ENCODE data around the gene NR2F2.

GRCh38 chr15:96342406-96343112 is 12.1 kb downstream of the NR2F2 start:
- TF ChIP-seq, protein P1, sequence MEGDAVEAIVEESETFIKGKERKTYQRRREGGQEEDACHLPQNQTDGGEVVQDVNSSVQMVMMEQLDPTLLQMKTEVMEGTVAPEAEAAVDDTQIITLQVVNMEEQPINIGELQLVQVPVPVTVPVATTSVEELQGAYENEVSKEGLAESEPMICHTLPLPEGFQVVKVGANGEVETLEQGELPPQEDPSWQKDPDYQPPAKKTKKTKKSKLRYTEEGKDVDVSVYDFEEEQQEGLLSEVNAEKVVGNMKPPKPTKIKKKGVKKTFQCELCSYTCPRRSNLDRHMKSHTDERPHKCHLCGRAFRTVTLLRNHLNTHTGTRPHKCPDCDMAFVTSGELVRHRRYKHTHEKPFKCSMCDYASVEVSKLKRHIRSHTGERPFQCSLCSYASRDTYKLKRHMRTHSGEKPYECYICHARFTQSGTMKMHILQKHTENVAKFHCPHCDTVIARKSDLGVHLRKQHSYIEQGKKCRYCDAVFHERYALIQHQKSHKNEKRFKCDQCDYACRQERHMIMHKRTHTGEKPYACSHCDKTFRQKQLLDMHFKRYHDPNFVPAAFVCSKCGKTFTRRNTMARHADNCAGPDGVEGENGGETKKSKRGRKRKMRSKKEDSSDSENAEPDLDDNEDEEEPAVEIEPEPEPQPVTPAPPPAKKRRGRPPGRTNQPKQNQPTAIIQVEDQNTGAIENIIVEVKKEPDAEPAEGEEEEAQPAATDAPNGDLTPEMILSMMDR (IDR thresholded peaks at IDR 0.05 in 4 of 5, conservative IDR thresholded peaks at IDR 0.05 in 1 of 5) = no peak
- TF ChIP-seq POLR2A (IDR thresholded peaks at IDR 0.05) = no peak
